Measurements from ENCODE around the gene RAD9A. TPM values are rescaled to one million over a fixed set of nuclear protein-coding genes. Genes with fewer than 3 reads are reported as not detected.
A peak's percentile ranks its signal among the peaks of the same experiment; 100 is the strongest.

The RAD9A gene
- total and polyA plus RNA-seq, 2 of the 4 experiments (the other 2 are of a cell fraction), result 2.0 to 10.3 TPM

DNA sequence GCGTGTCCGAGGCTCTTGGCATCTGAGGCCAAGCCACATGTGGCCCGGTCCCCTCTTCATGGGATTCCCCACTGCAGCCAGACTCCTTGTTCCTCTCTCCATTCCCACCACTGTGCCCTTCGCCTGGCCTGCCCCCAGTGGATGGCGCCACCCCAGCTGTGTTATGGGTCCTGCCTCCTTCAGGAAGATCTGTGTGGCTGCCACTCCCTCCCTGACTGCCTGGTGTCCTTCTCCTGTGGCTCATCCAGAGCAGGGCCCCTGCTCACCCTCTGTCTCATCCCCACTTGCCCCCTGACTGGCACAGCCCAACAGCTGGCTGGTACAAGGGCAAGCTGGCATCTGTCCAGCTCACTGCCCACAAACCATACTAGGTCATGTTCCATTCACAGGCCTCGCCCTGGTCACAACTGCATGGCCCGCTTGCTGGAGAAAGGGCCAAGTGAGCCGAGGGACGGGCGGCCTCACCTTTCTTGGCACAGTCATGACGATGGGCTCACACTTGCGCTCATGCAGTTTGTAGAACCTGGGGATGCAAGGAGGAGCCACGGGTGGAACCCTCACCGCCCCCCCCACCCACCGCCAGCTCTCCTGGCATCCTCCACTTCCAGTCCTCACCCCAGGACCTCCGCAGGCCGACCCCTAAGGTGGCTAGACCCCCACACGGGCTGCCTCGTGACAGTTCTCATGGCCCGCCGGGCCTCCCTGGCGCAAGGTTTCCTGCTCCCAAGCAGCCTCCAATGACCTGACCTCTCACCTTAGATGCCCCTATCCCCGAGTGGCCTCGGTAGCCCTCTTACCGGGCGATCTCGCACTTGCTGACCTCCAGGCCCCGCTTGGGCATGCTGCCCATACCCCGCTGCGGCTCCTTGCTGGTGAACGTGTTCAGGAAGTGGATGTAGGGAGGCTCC, 47.8 kb downstream of the RAD9A start:
- TF ChIP-seq BHLHE40 (IDR thresholded peaks at IDR 0.05; ENCODE audit: low read depth, low read length) (no peak), RAD21 (IDR thresholded peaks at IDR 0.05; ENCODE audit: low read length) (no peak), FOS (IDR thresholded peaks at IDR 0.05; ENCODE audit: low read depth, low read length) (no peak), CHD1 (IDR thresholded peaks at IDR 0.05; ENCODE audit: low read depth, low read length) (no peak), RCOR1 (IDR thresholded peaks at IDR 0.05; ENCODE audit: insufficient replicate concordance, low read length) (no peak), SMC3 (IDR thresholded peaks at IDR 0.05; ENCODE audit: low read depth, low read length) (no peak), CEBPB (IDR thresholded peaks at IDR 0.05; ENCODE audit: low read depth, low read length) (no peak), POLR2A (IDR thresholded peaks at IDR 0.05; ENCODE audit: low read depth, low read length) (no peak), RFX5 (IDR thresholded peaks at IDR 0.05; ENCODE audit: low read depth, low read length) (no peak), MAZ (IDR thresholded peaks at IDR 0.05; ENCODE audit: borderline replicate concordance, low read depth, low read length) (no peak), MAFK (IDR thresholded peaks at IDR 0.05; ENCODE audit: low read depth, low read length) (no peak), MXI1 (IDR thresholded peaks at IDR 0.05; ENCODE audit: borderline replicate concordance, low read depth, low read length) (no peak), NFE2L2 (IDR thresholded peaks at IDR 0.05; ENCODE audit: low read depth, low read length) (no peak)
- TF ChIP-seq, protein P1, sequence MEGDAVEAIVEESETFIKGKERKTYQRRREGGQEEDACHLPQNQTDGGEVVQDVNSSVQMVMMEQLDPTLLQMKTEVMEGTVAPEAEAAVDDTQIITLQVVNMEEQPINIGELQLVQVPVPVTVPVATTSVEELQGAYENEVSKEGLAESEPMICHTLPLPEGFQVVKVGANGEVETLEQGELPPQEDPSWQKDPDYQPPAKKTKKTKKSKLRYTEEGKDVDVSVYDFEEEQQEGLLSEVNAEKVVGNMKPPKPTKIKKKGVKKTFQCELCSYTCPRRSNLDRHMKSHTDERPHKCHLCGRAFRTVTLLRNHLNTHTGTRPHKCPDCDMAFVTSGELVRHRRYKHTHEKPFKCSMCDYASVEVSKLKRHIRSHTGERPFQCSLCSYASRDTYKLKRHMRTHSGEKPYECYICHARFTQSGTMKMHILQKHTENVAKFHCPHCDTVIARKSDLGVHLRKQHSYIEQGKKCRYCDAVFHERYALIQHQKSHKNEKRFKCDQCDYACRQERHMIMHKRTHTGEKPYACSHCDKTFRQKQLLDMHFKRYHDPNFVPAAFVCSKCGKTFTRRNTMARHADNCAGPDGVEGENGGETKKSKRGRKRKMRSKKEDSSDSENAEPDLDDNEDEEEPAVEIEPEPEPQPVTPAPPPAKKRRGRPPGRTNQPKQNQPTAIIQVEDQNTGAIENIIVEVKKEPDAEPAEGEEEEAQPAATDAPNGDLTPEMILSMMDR (conservative IDR thresholded peaks at IDR 0.05; ENCODE audit: low read depth, low read length), result no peak
- TF ChIP-seq, protein P2, sequence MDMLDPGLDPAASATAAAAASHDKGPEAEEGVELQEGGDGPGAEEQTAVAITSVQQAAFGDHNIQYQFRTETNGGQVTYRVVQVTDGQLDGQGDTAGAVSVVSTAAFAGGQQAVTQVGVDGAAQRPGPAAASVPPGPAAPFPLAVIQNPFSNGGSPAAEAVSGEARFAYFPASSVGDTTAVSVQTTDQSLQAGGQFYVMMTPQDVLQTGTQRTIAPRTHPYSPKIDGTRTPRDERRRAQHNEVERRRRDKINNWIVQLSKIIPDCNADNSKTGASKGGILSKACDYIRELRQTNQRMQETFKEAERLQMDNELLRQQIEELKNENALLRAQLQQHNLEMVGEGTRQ (IDR thresholded peaks at IDR 0.05; ENCODE audit: low read depth, low read length), result no peak
- Histone ChIP-seq H4K20me1 (ENCODE audit: insufficient read depth, low read length) (peaks cover 8% of the 10 kb centered on the region), H3K27me3 (ENCODE audit: control insufficient read depth, insufficient read depth, low read length) (no peaks in the 10 kb centered on the region), H2BK15ac (ENCODE audit: low read depth, low read length) (no peak overlapping the region), H3K9me1 (ENCODE audit: insufficient read depth, low read length) (peaks cover 8% of the 10 kb centered on the region; the same call in 1 of the 2 replicates), H3K36me3 (ENCODE audit: control insufficient read depth, insufficient read depth, low read length) (peaks cover 45% of the 10 kb centered on the region; the same call in 1 of the 2 replicates), H4K5ac (ENCODE audit: low read depth, low read length) (no peak overlapping the region), H2AK9ac (replicated peaks; ENCODE audit: low read depth, low read length, poor library complexity) (no peak overlapping the region), H3K79me1 (ENCODE audit: low read depth in 1 of 2, low read length in 2 of 2) (peaks cover 8 to 26% of the 10 kb centered on the region in 2 experiments), H3K4ac (ENCODE audit: low read depth, low read length) (no peak overlapping the region), H3K14ac (replicated peaks; ENCODE audit: low read depth, low read length) (no peak overlapping the region), H3K9me3 (ENCODE audit: control insufficient read depth, insufficient read depth, low read length) (no peaks in the 10 kb centered on the region), H2AK5ac (ENCODE audit: low read depth, low read length) (no peak overlapping the region), H2BK20ac (ENCODE audit: low read depth, low read length) (no peak overlapping the region), H3K23ac (ENCODE audit: low read depth, low read length) (no peak overlapping the region), H3K27ac (ENCODE audit: insufficient read depth, low read length) (no peak overlapping the region), H2BK5ac (ENCODE audit: low read depth, low read length, poor library complexity, severe bottlenecking) (no peak overlapping the region), H2AFZ (replicated peaks; ENCODE audit: low read length, poor library complexity) (peak overlapping the region; percentile 13), H3K4me2 (ENCODE audit: low read depth, low read length) (no peak overlapping the region), H3K56ac (ENCODE audit: extremely low read depth, insufficient read depth, low read length) (no peak overlapping the region), H3K4me3 (ENCODE audit: insufficient read depth, low read depth, low read length) (no peak overlapping the region), H4K8ac (ENCODE audit: low read depth in 2 of 2, low read length in 2 of 2) (no peak overlapping the region), H3K18ac (ENCODE audit: low read depth, low read length) (no peak overlapping the region), H4K91ac (ENCODE audit: insufficient read depth, low read depth, low read length) (no peak overlapping the region), H2BK120ac (ENCODE audit: low read depth, low read length) (no peak overlapping the region), H3K9ac (ENCODE audit: low read depth, low read length) (no peak overlapping the region), H3K4me1 (ENCODE audit: control insufficient read depth, insufficient read depth, low read length) (peaks cover 3% of the 10 kb centered on the region; the same call in 1 of the 2 replicates)
- ATAC-seq (ENCODE audit: low read depth), result no peak
- dilution Hi-C loops (cut with HindIII; ENCODE audit: low sequenced_read_pairs, unreplicated experiment), result no loop called here
- no peak for DNase-seq
- CTCF ChIA-PET, result no interaction called here
- 84% methylated on average over 13 of the region's 31 CpGs; no CpG with 5 or more reads in 1 of the 2 experiments for WGBS, 2 experiments (ENCODE audit: extremely low coverage in 2 of 2, insufficient read length in 1 of 2)
- intact Hi-C loops (cut with micrococcal nuclease), result no loop called here
- in situ Hi-C loops (cut with MboI; ENCODE audit: low sequenced_read_pairs), result no loop called here
- POLR2A ChIA-PET (ENCODE audit: unreplicated experiment), result no interaction called here
- no TSS peak for BruUV-seq (replicated peaks)
